Esophagus squamous epithelium (tissue), 5 donors: Measurements from ENCODE around the gene TMEM127. TPM values are rescaled to one million over a fixed set of nuclear protein-coding genes. Genes with fewer than 3 reads are reported as not detected.

ENCODE experiments used
- DNase-seq: peaks from one replicate; lab custom pipeline; 2025; lab: John Stamatoyannopoulos, UW
- H3K27ac ChIP-seq, 4 donors: fragments of 200-600 bp; sonication (generic); one replicate each; pipeline ENCODE4 v1.5.1; 2016 to 2019; ENCODE audit warnings: mild to moderate bottlenecking in 1 of 4
- H3K27me3 ChIP-seq, 4 donors: fragments of 200-600 bp; sonication (generic); 1 replicate in 3 of 4; 2 replicates in 1 of 4; pipeline versions ENCODE4 v1.5.1 to v1.6.0; 2017 to 2021; ENCODE audit warnings: antibody characterized with exemption in 1 of 4
- H3K36me3 ChIP-seq, 3 donors: fragments of 200-600 bp; sonication (generic); one replicate each; pipeline ENCODE4 v1.5.1; 2016 to 2019
- H3K4me1 ChIP-seq, 3 donors: fragments of 200-600 bp; sonication (generic); one replicate each; pipeline ENCODE4 v1.5.1; 2017 to 2019
- H3K4me3 ChIP-seq, 4 donors: fragments of 200-600 bp; sonication (generic); 1 replicate in 3 of 4; 2 replicates in 1 of 4; pipeline ENCODE4 v1.5.1; 2016 to 2019; ENCODE audit warnings: mild to moderate bottlenecking in 2 of 4, moderate library complexity in 1 of 4
- H3K9me3 ChIP-seq, 3 donors: fragments of 200-600 bp; sonication (generic); one replicate each; pipeline ENCODE4 v1.5.1; 2016 to 2019
- POLR2A ChIP-seq, 4 donors: fragments of 450-650 bp; IDR thresholded peaks; one replicate each; pipeline ENCODE4 v1.6.1; 2017; ENCODE audit warnings: antibody characterized with exemption in 4 of 4, mild to moderate bottlenecking in 4 of 4, moderate library complexity in 3 of 4
- WGBS, 2 donors: methylation state at CpG; one replicate each; pipeline ENCODE4 v1.1.5; 2018; 5-methylcytosine and 5-hydroxymethylcytosine counted together
- intact Hi-C: fragments of 100-400 bp; cut with DNase I; formaldehyde crosslinking; loops from one replicate; pipeline ENCODE4 v1.15.0; 2022
- total RNA-seq, 4 donors: library from RNA; depleted of rRNA; stranded (reverse); fragments of >200 nt; gene quantifications; one replicate each; pipeline ENCODE4 v1.1.0, GENCODE V29; 2016
- TF ChIP-seq, protein P1 (sequence below), 6 experiments: fragments of 450-650 bp in 4 of 6; fragments of 200-600 bp in 2 of 6; sonication (generic) in 2 of 6; IDR thresholded peaks; one replicate each; pipeline ENCODE4 v1.5.1; 2016 to 2019; ENCODE audit warnings: antibody characterized with exemption in 6 of 6, mild to moderate bottlenecking in 4 of 6, moderate library complexity in 4 of 6
- donor health status: DM: yes; HTN: yes; CAD: no.

TMEM127 gene
- total RNA-seq, 4 donors from 2014 or later: 26.0 to 45.9 (median 30.5) TPM

DNA sequence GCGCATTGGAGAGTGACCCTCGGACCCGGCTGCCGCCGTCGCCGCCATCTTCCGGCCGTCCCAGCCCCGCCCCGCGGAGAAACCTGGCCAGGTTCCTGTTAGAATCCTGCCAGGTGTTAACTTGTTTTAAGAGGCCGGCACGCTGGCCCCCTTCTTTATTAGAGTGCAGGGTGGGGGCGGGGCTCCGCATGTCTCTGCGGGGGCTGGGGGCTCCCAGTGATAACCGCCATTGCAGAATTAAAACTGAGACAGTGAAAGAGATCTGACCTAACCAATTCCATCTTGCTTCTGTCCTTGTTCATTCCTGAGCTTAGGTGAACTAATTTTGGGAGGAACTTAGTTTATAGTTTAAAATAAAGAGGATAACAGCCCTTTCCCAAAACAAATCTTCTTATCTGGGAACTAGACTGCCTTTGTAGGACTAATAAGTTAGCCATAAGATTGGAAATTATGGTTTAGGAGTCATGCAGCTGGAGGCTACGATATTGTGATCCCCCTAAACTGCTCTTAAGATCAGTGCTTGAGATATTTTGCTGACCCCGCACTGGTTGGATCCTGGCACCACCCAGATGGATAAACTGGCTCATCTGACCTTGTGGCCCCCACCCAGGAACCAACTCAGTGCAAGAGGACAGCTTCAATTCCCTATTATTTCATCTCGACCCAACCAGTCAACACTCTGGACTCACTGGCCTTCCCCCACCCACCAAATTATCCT lies 56.6 kb downstream of the TMEM127 start:
- peaks cover 29 to 51% (median 37%) of the 10 kb centered on the region in 3 donors for H3K4me1 ChIP-seq
- H3K36me3 ChIP-seq: no peaks in the 10 kb centered on the region
- H3K27me3 ChIP-seq: no peaks in the 10 kb centered on the region
- WGBS, 2 donors: 36 to 60% methylated on average over 3 to 5 of the region's 21 CpGs
- no peaks in the 10 kb centered on the region for H3K9me3 ChIP-seq
- no peak for DNase-seq
- peak overlapping the region; percentile 92 to 98 (median 96) for H3K27ac ChIP-seq
- intact Hi-C loops: no loop called here
- peak in 1 of 4 donors; percentile 60 for TF ChIP-seq POLR2A (IDR thresholded peaks at IDR 0.05)
- TF ChIP-seq, protein P1, sequence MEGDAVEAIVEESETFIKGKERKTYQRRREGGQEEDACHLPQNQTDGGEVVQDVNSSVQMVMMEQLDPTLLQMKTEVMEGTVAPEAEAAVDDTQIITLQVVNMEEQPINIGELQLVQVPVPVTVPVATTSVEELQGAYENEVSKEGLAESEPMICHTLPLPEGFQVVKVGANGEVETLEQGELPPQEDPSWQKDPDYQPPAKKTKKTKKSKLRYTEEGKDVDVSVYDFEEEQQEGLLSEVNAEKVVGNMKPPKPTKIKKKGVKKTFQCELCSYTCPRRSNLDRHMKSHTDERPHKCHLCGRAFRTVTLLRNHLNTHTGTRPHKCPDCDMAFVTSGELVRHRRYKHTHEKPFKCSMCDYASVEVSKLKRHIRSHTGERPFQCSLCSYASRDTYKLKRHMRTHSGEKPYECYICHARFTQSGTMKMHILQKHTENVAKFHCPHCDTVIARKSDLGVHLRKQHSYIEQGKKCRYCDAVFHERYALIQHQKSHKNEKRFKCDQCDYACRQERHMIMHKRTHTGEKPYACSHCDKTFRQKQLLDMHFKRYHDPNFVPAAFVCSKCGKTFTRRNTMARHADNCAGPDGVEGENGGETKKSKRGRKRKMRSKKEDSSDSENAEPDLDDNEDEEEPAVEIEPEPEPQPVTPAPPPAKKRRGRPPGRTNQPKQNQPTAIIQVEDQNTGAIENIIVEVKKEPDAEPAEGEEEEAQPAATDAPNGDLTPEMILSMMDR (IDR thresholded peaks at IDR 0.05): no peak
- H3K4me3 ChIP-seq: peak overlapping the region; percentile 82 to 99 (median 94)

DNA sequence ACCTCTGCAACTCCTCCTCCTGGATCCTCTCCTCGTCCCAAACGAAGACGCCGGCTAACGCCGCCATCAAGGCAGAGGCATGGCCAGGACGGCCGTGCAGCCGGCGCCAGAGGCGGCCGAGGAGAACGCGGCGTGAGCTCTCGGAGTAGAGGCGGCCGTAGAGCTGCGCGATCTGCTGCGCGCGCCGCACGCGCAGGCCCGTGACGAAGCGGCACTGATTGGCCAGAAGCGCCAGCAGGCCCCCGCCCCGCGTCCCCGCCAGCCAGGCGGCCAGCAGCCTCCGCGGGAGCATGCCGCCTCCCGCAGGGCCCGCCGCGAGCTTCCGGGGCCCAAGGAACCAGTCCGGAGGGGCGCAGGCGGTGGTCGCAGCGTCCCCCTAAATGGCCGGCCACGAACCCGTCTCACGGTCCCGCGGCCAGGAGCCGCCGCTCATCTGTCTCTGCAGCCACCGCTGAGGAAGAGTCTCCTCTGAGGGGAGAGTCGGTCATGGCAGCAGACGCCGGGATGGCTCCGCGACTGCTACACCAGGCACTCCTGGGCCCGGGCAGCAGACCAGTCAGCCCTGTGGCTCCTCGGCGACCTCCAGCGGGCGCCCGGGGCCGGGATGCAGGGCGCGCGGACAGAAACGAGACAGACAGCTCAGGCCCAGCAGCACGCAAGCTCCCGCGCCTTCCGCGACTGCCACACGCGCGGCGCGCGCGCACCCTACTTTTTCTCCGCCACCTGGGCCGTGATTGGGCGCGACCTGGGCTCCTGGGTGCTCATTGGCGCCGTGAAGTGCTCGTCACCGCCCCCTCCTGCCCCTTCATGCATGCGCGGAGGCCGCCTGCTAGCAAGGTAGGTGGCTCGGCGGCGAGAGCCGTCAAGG lies 57.4 kb downstream of the TMEM127 start, which contains the start of gene STARD7:
STARD7 (minus strand) TSS at position 685 of the 868 bp plus-strand sequence; CDS start at position 292, 393 bp downstream.
- Histone ChIP-seq H3K36me3 (no peaks in the 10 kb centered on the region), H3K4me1 (peaks cover 37 to 59% (median 45%) of the 10 kb centered on the region in 3 donors), H3K27ac (peak within 1 kb of the TSS; percentile 92 to 98 (median 96)), H3K9me3 (no peaks in the 10 kb centered on the region), H3K4me3 (peak within 1 kb of the TSS; percentile 82 to 99 (median 94)), H3K27me3 (no peaks in the 10 kb centered on the region)
- intact Hi-C loops: no loop called here
- 0 to 2% methylated on average over 2 to 11 of the region's 100 CpGs for WGBS, 2 donors
- peak; percentile 92 for DNase-seq
- TF ChIP-seq, protein P1 (IDR thresholded peaks at IDR 0.05): peak in 3 of 6 experiments; percentile 17 to 25 (median 21)
- TF ChIP-seq POLR2A (IDR thresholded peaks at IDR 0.05): peak in 3 of 4 donors; percentile 93 to 98 (median 94)

DNA sequence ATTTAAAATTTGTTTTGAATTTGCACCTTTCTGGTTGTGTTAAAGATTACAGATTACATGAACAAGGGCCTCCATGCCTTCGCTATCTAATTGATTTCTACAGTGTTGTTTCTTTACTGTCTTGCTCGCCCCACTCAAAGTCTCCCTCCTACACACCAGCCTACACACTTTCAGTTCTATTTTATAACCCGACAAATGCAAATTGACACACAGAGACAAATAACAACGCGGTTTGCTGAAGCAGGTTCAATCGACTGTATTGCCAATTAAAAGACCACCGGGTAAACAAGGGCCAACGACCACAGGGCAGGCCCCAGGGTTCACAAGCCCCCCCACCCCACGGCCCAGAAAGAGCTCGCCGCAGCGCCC lies 58.0 kb downstream of the TMEM127 start:
- intact Hi-C loops: no loop called here
- 0% methylated on average over 8 to 10 of the region's 12 CpGs for WGBS, 2 donors

DNA sequence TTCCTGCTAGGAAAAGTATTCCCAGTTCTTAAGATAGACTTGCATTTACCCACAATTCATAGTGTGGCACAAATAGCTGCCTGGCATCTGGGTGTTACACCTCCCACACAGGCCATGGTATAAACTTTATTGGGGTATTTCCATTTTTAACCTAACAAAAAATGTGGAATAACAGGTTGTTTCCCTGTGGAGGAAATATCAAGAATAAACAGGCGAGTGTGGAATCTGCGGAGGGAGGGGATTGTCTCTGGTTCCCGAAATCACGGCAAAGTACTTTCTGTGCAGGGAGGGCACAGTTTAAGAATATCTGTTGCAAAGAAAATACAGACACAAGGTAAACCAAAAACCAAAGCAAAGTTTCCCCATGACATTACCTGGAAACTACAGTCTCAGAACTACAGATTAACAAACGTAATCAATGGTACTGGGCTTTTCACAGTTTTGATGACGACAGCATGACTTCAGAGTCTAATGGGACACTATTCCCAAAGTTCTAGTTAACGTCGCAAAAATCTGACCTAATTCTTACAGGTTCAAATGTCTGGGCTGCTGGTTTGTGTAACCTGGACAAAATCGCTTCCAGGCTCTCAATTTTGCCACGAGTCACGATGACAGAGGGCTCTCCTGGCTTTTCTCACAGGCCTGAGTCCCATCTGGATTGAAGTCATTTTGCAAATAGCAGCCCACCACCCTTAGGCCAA lies 58.6 kb downstream of the TMEM127 start:
- 1 to 7% methylated on average over 11 of the region's 11 CpGs for WGBS, 2 donors
- H3K27me3 ChIP-seq: no peaks in the 10 kb centered on the region
- no peaks in the 10 kb centered on the region for H3K9me3 ChIP-seq
- peaks cover 47 to 70% (median 57%) of the 10 kb centered on the region in 3 donors for H3K4me1 ChIP-seq
- peak overlapping the region; percentile 82 to 99 (median 94) for H3K4me3 ChIP-seq
- no peaks in the 10 kb centered on the region for H3K36me3 ChIP-seq
- no peak for DNase-seq
- peak overlapping the region; percentile 92 to 98 (median 96) for H3K27ac ChIP-seq
- intact Hi-C loops: no loop called here
- no peak for TF ChIP-seq POLR2A (IDR thresholded peaks at IDR 0.05)
- TF ChIP-seq, protein P1 (IDR thresholded peaks at IDR 0.05): no peak

More for the DNA sequence above, 58.0 kb downstream of the TMEM127 start:
- no peak for DNase-seq
- peak overlapping the region; percentile 82 to 99 (median 94) for H3K4me3 ChIP-seq
- TF ChIP-seq, protein P1 (IDR thresholded peaks at IDR 0.05): no peak
- no peak for TF ChIP-seq POLR2A (IDR thresholded peaks at IDR 0.05)
- no peaks in the 10 kb centered on the region for H3K36me3 ChIP-seq
- H3K4me1 ChIP-seq: peaks cover 42 to 65% (median 51%) of the 10 kb centered on the region in 3 donors
- H3K9me3 ChIP-seq: no peaks in the 10 kb centered on the region
- peak overlapping the region; percentile 92 to 98 (median 96) for H3K27ac ChIP-seq
- no peaks in the 10 kb centered on the region for H3K27me3 ChIP-seq
